ENCODE measurements around the gene MYO7A.

The MYO7A gene

DNA sequence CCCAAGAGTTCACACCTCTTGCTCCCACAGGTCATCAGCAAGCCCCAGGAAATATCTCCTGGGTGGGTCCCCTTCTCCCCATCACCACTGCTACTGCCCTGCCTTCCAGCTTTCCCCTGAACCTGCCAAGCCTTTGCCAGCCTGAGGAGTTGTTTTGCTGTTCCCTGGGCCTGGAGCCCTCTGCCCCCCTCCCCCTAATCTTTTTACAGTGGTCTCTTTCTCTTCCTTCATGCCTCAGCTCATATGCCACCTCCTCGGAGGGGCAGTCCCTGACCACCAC, 18.9 kb downstream of the MYO7A start:
- DNase-seq (ENCODE audit: low spot score): no peak

DNA sequence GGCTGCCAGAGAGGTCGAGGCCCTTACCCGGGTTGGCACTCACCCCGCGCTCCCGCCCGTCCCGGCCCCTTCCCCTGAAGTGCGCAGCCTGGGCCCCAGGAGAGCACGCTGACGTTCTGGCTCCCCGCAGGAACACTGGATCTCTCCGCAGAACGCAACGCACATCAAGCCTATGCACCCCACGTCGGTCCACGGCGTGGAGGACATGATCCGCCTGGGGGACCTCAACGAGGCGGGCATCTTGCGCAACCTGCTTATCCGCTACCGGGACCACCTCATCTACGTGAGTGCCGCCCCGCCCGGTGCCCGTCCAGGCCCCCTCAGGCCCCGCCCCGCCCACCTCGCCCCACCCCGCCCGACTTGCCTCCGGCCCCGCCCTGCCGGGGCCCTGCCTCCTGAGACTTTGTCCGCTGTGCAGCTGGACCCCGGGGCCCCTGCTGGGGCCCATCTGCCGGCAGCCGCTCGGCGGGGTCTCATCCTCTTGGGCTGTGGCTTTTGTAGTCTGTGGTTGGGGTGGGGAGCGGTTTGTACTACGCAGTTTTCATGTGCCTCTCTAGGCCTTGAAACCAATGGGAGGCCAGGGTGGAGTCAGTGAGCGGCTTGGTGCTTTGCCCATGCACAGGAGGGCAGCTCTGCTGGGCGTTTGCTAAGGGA, 19.7 kb downstream of the MYO7A start:
- peak; percentile 11 for DNase-seq (ENCODE audit: low spot score)

DNA sequence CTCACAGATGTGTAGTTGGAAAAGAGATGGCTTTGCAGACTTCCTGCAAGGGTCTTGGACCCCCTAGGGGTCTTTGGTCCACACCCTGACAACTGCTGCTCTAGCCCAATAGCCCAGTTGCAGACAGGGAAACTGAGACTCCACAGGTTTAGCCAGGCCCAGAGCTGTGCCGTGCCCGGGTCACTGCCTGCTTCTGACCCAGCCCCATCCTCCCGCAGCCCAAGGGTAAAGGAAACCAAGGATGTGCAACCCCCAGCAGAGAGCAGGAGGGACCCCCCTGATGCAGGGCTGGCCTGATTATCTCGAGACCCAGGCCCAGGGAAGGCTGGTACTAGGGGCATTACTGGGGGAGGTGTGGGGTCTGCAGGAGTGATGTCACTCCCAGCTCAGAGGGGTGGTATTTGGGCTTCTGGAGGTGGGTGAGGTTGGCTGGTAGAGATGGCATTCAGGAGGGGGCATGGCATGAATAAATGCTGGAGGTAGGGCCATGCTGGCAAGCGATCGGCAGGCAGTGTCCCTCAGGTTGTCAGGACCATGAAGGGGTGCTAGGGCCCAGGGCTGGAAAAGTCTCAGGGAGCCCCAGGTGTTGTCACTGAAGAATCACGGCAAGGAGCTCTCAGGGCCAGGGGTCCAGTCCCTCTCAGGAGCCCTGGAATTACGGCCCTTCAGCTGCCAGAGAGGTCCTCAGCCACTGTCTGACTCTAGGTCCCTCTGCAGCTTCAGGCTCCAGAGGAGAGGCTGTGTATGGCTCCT, 21.1 kb downstream of the MYO7A start:
- DNase-seq (ENCODE audit: low spot score): no peak

DNA sequence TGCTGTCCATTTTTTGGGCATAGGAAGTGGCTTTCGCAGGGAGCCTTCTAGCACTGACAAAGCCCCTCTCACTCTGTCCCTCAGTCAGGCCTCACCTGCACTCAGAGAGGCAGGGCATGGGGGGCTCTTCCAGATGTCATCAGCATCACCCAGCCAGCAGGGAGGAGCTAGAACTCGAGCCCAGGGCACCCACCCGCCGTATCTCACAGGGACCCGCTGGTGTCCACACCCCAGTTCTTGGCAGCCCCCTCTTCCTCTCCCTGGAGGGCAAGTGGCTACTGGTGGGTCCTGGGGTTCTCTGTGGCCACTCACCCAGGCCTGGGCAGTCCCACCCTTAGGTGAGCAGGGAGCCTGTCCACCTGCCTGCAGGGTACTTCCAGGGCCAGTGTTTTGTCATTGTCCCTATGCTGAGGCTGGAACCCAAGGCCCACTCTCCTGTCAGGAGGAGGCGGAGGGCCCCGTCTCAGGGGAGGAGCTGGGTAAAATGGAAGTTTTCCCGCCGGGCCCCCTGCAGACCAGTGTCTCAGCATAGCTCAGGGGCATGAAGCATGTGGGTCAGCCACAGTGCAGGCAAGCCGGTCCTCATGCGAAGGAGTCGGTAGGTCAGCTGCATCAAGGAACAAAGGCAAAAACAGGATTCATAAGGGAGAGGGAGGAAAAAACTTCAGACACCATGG, 21.8 kb downstream of the MYO7A start:
- DNase-seq (ENCODE audit: low spot score): no peak

DNA sequence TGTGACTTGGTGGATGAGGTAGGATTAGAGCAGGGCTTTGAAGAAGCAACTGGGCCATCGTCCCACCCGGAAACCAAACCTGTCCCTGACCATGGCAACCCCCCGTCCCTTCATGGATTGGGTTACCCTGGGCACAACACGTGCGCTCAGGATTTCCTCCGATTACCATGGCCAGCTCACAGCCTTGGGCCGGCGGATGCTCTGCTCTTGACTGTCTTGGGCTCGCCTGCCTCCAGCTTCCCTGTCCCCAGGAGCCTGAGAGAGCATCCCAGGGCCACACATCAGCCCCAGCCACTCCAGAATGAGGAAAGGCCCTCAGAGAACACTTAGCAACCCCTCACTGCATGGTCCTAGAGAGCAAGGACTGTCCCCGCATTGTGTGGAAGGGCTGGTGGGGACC, 22.8 kb downstream of the MYO7A start:
- no peak for DNase-seq (ENCODE audit: low spot score)

DNA sequence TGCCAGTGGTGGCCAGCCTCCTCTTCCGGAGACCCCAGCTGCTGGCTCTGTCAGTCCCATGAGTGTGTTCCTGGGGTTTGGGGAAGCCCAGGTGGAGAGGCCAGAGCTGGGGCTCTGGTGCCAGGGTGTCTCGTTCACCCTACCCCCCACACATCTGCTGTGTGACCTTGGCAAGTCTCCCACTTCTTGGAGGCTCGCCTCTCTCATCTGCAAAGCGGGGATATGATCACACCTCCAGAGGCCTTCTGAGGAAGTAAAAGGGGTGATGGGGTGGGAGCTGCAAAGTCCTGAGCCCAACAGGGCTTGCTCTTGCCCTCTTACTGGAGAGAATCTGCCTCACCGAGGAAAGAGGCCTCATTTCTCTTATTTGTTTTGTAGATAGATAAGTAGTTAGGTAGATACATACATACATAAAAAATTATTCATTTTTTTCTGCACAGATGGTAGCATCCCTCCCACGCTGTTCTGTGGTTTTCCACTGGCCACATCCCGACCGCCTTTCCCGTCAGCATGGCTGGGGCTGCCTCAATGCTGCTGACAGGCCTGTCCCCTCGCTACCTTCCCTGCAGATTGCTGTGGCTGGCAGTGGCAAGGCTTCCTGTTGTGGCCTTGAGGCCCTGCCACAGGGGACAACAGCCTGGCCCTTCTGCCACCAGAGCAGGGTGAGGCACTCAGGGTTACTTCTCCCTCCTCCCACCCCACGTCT, 23.9 kb downstream of the MYO7A start:
- no peak for DNase-seq (ENCODE audit: low spot score)

DNA sequence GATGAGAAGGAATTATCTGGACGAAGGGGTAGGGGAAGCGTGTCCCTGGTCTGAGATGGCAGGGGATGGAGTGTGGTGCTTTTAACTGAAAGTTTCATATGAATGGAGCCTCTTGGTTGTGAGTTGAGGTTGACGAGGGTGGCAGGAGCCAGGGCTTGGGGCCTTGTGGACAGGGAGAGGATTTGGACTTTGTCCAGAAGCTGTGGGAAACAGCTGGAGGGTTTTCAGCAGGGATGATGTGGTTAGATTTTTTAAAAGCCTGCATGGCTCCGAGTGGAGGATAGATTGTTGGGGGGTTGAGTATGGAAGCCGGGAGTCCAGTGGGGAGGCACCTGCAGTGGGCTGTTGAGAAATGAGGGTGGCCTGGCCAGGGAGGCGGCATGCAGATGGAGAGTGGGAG, 24.8 kb downstream of the MYO7A start:
- DNase-seq (ENCODE audit: low spot score): no peak

DNA sequence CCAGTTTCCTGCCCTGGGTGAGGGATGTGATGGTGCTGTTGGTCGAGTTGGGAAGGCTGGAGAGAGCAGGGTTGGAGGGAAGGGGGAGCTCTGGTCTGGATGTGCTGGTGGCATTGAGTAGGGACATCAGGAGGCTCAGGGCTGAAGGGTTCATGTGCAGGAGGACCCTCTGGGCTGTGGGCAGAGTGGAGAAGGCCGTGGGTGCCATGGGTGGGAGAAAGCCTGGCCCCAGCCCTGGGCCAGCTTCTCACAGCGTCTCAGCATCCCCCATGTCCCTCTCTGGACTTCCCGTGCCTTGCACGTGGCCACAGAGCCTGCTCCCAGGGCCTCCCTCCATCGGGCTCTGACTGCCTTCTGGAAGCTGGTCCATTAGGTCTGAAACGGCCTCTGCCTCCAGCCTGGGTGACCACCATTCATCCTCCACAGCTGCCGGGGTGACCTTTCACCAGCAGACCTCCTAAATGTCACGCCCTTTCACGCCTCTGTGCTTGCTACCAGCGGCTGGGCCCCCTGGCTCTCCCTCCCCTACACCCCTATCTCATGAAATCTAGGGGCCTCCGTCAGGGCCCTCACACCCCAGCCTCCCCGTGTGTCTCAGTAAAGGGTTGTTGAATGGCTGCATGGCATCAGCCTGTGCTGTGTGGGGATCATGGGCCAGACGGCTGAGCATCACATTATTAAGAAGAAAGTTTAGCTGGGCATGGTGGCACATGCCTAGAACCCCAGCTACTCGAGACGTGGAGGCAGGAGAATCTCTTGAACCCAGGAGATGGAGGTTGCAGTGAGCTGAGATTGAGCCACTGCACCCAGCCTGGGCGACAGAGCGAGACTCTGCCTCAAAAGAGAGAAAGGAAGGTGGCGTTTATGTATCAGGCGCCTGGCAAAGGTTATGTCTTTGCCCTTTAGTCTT, 25.5 kb downstream of the MYO7A start:
- DNase-seq (ENCODE audit: low spot score): no peak

DNA sequence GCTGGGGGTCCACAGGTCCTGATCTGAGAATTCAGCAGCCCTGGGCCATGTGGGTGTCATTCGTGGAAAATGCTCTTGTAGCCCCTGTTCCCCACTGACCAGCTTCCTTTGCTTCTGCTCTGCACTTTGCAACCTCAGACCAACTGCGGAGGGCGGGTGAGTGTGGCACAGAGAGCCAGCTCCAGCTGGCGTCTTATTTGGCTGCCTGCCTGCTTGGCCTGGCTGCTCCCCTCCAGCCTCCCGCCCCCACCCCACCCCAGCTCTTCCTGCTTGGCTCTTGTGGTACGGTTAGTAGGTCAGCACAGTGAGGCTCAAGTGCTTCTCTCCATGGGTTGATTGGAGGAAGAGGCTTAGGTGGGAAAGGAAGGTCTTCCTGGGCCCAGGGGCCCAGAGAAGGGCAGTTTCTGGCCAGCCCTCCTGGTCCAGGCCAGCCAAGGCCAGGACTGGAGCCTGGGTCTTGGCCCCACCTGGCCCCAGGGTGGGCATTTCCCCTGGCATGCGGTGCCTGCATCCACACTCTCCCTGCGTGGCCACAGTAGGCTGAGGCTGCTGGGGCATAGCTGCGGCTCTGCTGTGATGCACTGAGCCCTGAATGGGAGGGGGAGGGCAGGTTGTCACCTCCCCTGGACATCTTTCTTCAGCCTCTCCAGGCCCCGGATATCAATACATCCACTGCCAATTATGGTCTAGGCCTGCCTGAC, 26.5 kb downstream of the MYO7A start:
- no peak for DNase-seq (ENCODE audit: low spot score)

DNA sequence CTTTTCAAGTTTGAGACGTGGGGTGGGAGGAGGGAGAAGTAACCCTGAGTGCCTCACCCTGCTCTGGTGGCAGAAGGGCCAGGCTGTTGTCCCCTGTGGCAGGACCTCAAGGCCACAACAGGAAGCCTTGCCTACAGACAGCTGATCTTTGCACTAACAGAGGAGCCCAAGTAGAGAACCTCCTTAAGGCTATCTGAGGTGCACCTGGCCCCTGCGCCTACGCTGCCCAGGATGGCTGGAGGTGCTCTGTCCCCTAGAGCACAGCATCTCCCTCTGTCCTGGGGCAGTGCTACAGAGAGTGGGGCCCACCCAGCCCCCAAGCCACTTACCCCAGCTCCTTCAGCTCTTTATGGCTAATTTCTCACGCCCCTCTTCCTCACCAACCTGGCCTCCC, 27.0 kb downstream of the MYO7A start:
- no peak for DNase-seq (ENCODE audit: low spot score)

DNA sequence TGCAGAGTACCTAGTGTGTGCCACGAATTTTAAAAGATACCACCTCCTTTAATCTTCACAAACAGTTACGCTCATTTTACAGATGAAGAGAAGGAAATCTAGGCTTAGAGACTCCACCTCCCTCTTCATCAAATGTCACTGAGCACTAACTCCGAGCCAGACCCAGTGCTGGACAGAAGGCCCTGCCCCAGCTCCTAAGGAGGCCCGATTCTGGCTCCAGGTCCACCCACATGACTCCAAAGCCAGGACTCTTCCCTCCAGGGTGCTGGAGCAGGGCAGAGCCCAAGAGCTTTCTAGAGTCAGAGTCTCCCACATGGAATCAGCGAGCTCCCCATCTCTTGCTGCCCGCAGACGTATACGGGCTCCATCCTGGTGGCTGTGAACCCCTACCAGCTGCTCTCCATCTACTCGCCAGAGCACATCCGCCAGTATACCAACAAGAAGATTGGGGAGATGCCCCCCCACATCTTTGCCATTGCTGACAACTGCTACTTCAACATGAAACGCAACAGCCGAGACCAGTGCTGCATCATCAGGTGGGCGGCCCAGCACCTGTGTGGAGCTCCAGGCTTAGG, 27.6 kb downstream of the MYO7A start:
- DNase-seq (ENCODE audit: low spot score): no peak

DNA sequence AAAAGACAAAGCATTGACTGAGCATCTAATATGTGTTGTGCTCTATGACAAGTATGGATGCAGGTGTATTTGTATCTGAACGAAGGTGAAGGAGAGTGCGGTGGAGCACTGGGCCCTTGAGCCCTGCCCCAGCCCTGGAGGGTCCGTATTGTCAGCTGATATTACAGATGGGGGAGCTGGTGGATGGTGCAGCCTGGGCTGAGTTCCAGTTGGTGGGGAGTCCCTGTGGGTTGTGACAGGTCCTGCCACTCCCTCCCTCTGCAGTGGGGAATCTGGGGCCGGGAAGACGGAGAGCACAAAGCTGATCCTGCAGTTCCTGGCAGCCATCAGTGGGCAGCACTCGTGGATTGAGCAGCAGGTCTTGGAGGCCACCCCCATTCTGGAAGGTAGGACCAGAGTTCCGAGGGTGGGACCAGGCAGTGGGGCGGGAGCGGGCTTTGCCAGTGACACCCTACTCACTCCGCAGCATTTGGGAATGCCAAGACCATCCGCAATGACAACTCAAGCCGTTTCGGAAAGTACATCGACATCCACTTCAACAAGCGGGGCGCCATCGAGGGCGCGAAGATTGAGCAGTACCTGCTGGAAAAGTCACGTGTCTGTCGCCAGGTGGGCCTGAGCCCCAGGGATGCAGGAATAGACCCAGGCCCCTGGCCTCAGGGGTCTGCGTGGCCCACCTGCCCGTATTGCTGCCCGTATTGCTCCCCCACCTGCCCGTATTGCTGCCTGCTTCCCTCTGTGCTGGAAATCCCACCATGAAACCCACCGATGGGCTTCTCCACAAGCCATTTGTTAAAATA, 28.6 kb downstream of the MYO7A start:
- DNase-seq (ENCODE audit: low spot score): no peak

DNA sequence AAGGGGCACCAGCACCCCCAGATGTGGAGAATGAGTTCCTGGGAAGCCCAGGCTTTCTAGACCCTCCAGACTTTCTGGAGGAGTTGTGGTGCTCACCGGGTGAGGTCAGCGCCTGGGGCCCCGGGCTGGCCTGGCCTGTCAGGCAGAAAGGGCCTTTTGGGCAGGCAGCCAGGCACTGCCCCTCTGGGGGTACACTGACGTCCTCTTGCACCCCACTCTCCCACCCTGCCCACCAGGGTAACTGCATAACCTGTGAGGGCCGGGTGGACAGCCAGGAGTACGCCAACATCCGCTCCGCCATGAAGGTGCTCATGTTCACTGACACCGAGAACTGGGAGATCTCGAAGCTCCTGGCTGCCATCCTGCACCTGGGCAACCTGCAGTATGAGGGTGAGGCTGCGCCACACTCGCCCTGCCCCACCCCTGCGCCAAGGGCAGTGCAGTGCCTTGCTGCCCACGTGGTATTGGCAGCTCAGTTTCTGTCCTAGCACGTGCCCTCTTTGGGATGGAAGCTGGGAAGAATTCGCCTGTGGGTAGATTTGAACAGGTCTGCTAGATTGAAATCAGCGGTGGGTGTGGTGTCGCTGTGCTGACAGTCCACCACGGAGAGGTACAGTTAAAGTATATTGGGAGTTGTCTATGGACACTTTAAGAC, 30.1 kb downstream of the MYO7A start:
- no peak for DNase-seq (ENCODE audit: low spot score)

DNA sequence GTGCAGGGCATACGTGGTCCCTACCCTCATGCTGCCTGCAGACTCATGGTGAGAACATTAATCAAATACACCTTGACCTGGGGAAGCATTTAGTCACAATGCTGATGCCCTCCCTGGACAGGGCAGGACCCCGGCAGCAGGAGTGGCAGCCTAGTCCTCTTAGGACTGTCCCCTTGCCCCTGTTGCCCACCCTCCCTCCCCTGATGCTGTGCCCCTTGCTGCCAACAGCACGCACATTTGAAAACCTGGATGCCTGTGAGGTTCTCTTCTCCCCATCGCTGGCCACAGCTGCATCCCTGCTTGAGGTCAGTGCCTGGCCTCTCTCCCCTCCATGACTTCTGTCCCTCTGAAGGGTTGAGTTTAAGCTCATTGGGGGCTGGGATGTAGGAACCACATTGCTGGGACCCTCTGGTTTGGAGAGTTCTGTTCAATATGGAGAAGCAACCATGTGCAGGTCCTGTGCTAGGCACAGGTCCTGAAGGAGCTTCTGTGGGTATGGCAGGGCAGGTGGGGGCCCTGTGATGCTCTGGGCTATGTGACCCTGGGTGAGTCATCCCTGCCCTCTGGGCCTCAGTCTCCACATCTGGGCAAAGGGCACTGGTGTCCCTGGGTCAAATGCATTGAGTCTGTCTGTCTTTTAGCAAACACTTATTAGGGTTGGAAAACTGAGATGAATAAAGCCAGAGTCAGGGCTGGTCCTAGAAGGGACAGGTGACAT, 31.3 kb downstream of the MYO7A start:
- DNase-seq (ENCODE audit: low spot score): no peak

DNA sequence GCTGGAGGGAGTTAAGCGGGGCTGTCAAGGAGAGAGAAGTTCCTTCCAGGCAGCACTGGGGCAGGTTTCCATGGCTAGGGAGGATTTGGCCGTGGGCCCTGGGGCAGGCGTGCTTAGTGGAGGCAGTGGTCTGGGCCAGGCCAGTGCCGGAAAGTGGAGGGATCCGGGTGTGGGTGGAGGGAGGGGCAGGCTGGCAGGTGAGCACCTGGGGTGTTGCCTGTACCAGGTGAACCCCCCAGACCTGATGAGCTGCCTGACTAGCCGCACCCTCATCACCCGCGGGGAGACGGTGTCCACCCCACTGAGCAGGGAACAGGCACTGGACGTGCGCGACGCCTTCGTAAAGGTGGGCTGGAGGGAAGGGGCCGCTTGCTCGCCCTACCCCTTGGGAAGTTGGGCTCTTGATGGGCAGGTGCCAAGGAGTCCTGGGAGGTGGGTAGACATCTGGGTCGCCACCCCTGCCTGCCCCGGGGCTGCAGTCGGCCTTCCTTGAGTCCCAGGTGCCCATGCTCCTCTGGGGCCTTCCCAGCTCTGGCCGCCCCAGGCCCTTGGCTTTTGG, 32.0 kb downstream of the MYO7A start:
- no peak for DNase-seq (ENCODE audit: low spot score)

DNA sequence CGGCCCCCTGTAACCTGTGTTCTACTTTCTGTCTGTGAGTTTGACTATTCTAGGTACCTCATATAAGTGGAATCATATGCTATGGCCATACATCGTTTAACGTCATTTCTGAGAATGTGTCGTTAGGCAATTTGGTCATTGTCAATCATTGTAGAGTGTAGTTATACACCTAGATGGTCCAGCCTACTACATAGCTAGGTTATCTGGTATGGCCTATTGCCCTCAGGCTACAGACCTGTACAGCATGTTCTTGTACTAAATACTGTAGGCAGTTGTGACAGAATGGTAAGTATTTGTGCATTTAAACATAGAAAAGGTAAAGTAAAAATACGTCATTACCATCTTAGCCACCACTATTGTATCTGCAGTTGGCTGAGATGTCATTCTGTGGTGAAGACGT, 35.2 kb downstream of the MYO7A start:
- DNase-seq (ENCODE audit: low spot score): no peak

DNA sequence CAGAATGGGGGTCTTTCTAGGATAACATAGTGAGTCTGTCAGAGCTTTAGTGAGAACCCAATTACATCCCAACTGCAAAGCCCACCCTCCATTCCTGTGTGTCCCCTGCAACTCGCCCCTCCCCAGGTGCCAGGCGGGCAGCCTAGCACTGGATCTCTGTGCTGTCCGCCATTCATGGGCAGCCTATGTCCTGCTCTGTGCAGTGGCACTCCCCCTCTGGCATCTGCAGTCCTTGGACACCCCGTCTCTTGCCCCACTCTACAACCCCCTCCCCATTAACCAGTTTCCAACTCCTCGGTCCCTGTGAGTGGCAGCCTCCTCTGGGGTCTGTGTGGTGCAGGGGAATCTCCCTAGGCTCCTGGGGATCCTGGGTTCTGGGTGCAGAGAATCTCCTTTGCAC, 37.0 kb downstream of the MYO7A start:
- no peak for DNase-seq (ENCODE audit: low spot score)

DNA sequence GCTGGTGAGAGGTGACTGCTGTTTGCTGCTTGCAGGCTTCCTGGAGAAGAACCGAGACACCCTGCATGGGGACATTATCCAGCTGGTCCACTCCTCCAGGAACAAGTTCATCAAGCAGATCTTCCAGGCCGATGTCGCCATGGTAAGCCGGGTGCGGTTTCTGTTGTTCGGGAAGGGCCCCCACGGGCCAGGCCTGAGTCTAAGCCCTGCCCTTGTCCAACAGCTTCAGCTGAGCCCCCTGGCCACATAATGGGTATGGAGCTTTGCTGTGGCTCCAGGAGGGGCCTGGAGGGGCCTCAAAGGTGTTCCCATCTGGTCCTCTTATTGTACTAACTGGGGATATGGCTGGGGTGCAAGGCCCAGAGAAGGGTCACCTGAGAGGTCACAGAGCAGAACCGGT, 38.0 kb downstream of the MYO7A start:
- DNase-seq (ENCODE audit: low spot score): no peak
